H1 (cell line): Measurements from ENCODE around the gene FSIP1. TPM values are rescaled to one million over a fixed set of nuclear protein-coding genes. Genes with fewer than 3 reads are reported as not detected.

ENCODE experiments used
- CTCF ChIA-PET: fragments of 300-600 bp; sonication (Branson Sonifier 250); formaldehyde crosslinking; loops from one replicate; lab custom pipeline; 2021; ENCODE audit not compliant: partially characterized antibody; lab: Charles Lee
- POLR2A ChIA-PET: fragments of 300-600 bp; sonication (Branson Sonifier 250); formaldehyde crosslinking; loops from one replicate; lab custom pipeline; 2021; ENCODE audit warnings: inconsistent platforms; ENCODE audit not compliant: partially characterized antibody; lab: Charles Lee
- DNase-seq, 2 experiments: peaks; one replicate each; pipeline versions ENCODE4 v3.0.0 to v3.0.0-alpha.2; 2010 to 2022; ENCODE audit warnings: low spot score in 2 of 2, low read depth in 1 of 2, mixed read lengths in 1 of 2
- FAIRE-seq: peaks from 2 replicates; lab custom pipeline; 2011; peaks lifted over from hg19 to GRCh38; lab: Jason Lieb, UNC
- H2AFZ ChIP-seq: 2 replicates; pipeline ENCODE4 v1.8.1; 2012; ENCODE audit warnings: low read length, inconsistent platforms
- H2AK5ac ChIP-seq: 2 replicates; pipeline ENCODE4 v1.6.1; 2013; ENCODE audit warnings: low read depth, low read length
- H2BK120ac ChIP-seq: replicated peaks from 2 replicates; pipeline ENCODE3; 2013; ENCODE audit warnings: low read depth, low read length, inconsistent platforms
- H2BK12ac ChIP-seq: 2 replicates; pipeline ENCODE4 v1.6.1; 2013; ENCODE audit warnings: low read depth, low read length
- H2BK15ac ChIP-seq: 2 replicates; pipeline ENCODE4 v1.6.1; 2013; ENCODE audit warnings: low read length
- H2BK20ac ChIP-seq: 2 replicates; pipeline ENCODE4 v1.6.1; 2013; ENCODE audit warnings: low read length
- H2BK5ac ChIP-seq: 2 replicates; pipeline ENCODE4 v1.6.1; 2013; ENCODE audit warnings: low read depth, low read length
- H3K14ac ChIP-seq: 2 replicates; pipeline ENCODE4 v1.6.1; 2013; ENCODE audit warnings: inconsistent platforms; ENCODE audit not compliant: insufficient read length
- H3K18ac ChIP-seq: 2 replicates; pipeline ENCODE4 v1.6.1; 2013; ENCODE audit warnings: low read length; ENCODE audit errors: extremely low read depth
- H3K23ac ChIP-seq: 2 replicates; pipeline ENCODE4 v1.6.1; 2013; ENCODE audit warnings: inconsistent platforms; ENCODE audit not compliant: insufficient read length
- H3K23me2 ChIP-seq: 2 replicates; pipeline ENCODE4 v1.6.1; 2013; ENCODE audit warnings: low read depth, low read length
- H3K27ac ChIP-seq: 2 replicates; pipeline ENCODE4 v1.6.1; 2011; ENCODE audit warnings: low read depth, low read length, inconsistent platforms
- H3K27me3 ChIP-seq, 4 experiments: replicated peaks in 1 of 4; 1 replicate in 1 of 4; 2 replicates in 3 of 4; pipeline versions ENCODE4 v1.6.1 to v1.8.1; 2011 to 2013; ENCODE audit warnings: low read length in 3 of 4, mild to moderate bottlenecking in 3 of 4, inconsistent platforms in 2 of 4, mixed read lengths in 2 of 4, moderate library complexity in 1 of 4; ENCODE audit not compliant: control insufficient read depth in 3 of 4, insufficient read depth in 3 of 4; ENCODE audit errors: extremely low read depth in 1 of 4
- H3K36me3 ChIP-seq, 4 experiments: 2 replicates each; pipeline versions ENCODE4 v1.6.1 to v1.8.1; 2011 to 2013; ENCODE audit warnings: mild to moderate bottlenecking in 4 of 4, low read length in 3 of 4, moderate library complexity in 2 of 4, control low read depth in 1 of 4, inconsistent platforms in 1 of 4; ENCODE audit not compliant: insufficient read depth in 4 of 4, control insufficient read depth in 2 of 4
- H3K4ac ChIP-seq: replicated peaks from 2 replicates; pipeline ENCODE3; 2013; ENCODE audit warnings: low read length, low read depth, mixed read lengths, inconsistent platforms; ENCODE audit not compliant: insufficient read length
- H3K4me1 ChIP-seq, 4 experiments: replicated peaks in 1 of 4; 1 replicate in 1 of 4; 2 replicates in 3 of 4; pipeline versions ENCODE4 v1.6.1 to v1.8.1; 2011 to 2013; ENCODE audit warnings: low read length in 3 of 4, inconsistent platforms in 2 of 4, mixed read lengths in 1 of 4; ENCODE audit not compliant: insufficient read depth in 4 of 4, control insufficient read depth in 3 of 4
- H3K4me2 ChIP-seq, 2 experiments: 2 replicates each; pipeline versions ENCODE4 v1.6.1 to v1.8.1; 2011 to 2013; ENCODE audit warnings: low read depth in 2 of 2, low read length in 2 of 2, control low read depth in 1 of 2, inconsistent platforms in 1 of 2, mild to moderate bottlenecking in 1 of 2; ENCODE audit not compliant: insufficient read depth in 1 of 2
- H3K4me3 ChIP-seq, 4 experiments: fragments of 200-600, 300-600 bp in 1 of 4; sonication (generic), shearing (Covaris generic), sonication (Bioruptor Twin) in 1 of 4; 2 replicates each; pipeline versions ENCODE4 v1.5.1 to v1.8.1; 2011 to 2016; ENCODE audit warnings: low read length in 4 of 4, low read depth in 3 of 4, control low read depth in 2 of 4, inconsistent platforms in 2 of 4, mild to moderate bottlenecking in 2 of 4, mixed read lengths in 1 of 4, moderate library complexity in 1 of 4; ENCODE audit not compliant: insufficient read depth in 2 of 4; ENCODE audit errors: extremely low read depth in 1 of 4
- H3K56ac ChIP-seq: replicated peaks from 2 replicates; pipeline ENCODE3; 2013; ENCODE audit warnings: low read depth, mild to moderate bottlenecking, mixed read lengths, low read length, inconsistent platforms; ENCODE audit not compliant: insufficient read length
- H3K79me1 ChIP-seq: 2 replicates; pipeline ENCODE4 v1.6.1; 2013; ENCODE audit warnings: low read depth, low read length, control low read depth
- H3K79me2 ChIP-seq, 2 experiments: 2 replicates each; pipeline versions ENCODE4 v1.6.1 to v1.8.1; 2012 to 2013; ENCODE audit warnings: low read length in 2 of 2, mild to moderate bottlenecking in 2 of 2, inconsistent platforms in 1 of 2; ENCODE audit not compliant: insufficient read depth in 2 of 2, control insufficient read depth in 1 of 2
- H3K9ac ChIP-seq, 4 experiments: replicated peaks in 1 of 4; 1 replicate in 1 of 4; 2 replicates in 3 of 4; pipeline versions ENCODE4 v1.6.1 to v1.8.1; 2011 to 2013; ENCODE audit warnings: low read depth in 3 of 4, low read length in 3 of 4, control low read depth in 2 of 4, mild to moderate bottlenecking in 2 of 4, moderate library complexity in 2 of 4, inconsistent platforms in 1 of 4; ENCODE audit errors: extremely low read depth in 1 of 4
- H3K9me3 ChIP-seq, 2 experiments: 2 replicates each; pipeline versions ENCODE4 v1.6.1 to v1.8.1; 2012 to 2013; ENCODE audit warnings: mild to moderate bottlenecking in 2 of 2, moderate library complexity in 2 of 2, control low read depth in 1 of 2, inconsistent platforms in 1 of 2, low read depth in 1 of 2, low read length in 1 of 2, mixed read lengths in 1 of 2; ENCODE audit not compliant: insufficient read depth in 2 of 2
- H4K20me1 ChIP-seq, 2 experiments: replicated peaks in 1 of 2; 2 replicates each; pipeline versions ENCODE3 to v1.8.1; 2011 to 2013; ENCODE audit warnings: inconsistent platforms in 2 of 2, low read length in 2 of 2, mild to moderate bottlenecking in 1 of 2; ENCODE audit not compliant: insufficient read depth in 2 of 2, control insufficient read depth in 1 of 2
- H4K5ac ChIP-seq: 2 replicates; pipeline ENCODE4 v1.6.1; 2013; ENCODE audit warnings: low read length, low read depth, mixed read lengths, inconsistent platforms; ENCODE audit not compliant: insufficient read length
- H4K8ac ChIP-seq: 2 replicates; pipeline ENCODE4 v1.8.0; 2013; ENCODE audit warnings: mild to moderate bottlenecking, moderate library complexity, low read length, inconsistent platforms; ENCODE audit not compliant: insufficient read depth; ENCODE audit errors: extremely low read depth
- H4K91ac ChIP-seq: replicated peaks from 2 replicates; pipeline ENCODE3; 2013; ENCODE audit warnings: low read length, mixed read lengths, inconsistent platforms; ENCODE audit not compliant: insufficient read length
- CHD2 ChIP-seq: IDR thresholded peaks from 2 replicates; pipeline ENCODE4 v1.6.1; 2012; ENCODE audit warnings: low read length, improper control_type of control experiment
- SIX5 ChIP-seq: IDR thresholded peaks from 2 replicates; pipeline ENCODE4 v1.6.1; 2011; ENCODE audit warnings: mild to moderate bottlenecking, low read depth, low read length
- SRF ChIP-seq: IDR thresholded peaks from 2 replicates; pipeline ENCODE4 v1.6.1; 2011; ENCODE audit warnings: mild to moderate bottlenecking, low read depth, low read length, moderate library complexity
- WGBS, 2 experiments: shearing (Covaris generic) in 1 of 2; methylation state at CpG; one replicate each; pipeline versions ENCODE4 v1.1.6 to v1.1.7; 2013 to 2015; ENCODE audit warnings: low lambda C conversion rate in 2 of 2, mixed read lengths in 2 of 2, inconsistent platforms in 1 of 2, low coverage in 1 of 2, missing lambda C conversion rate in 1 of 2; ENCODE audit not compliant: insufficient replicate concordance in 2 of 2, insufficient coverage in 1 of 2, insufficient read length in 1 of 2; ENCODE audit errors: extremely low coverage in 1 of 2, missing lambda C conversion rate in 1 of 2; 5-methylcytosine and 5-hydroxymethylcytosine counted together
- polyA plus RNA-seq, 7 experiments: library from polyadenylated mRNA; depleted of rRNA in 3 of 7; stranded (reverse) in 5 of 7; unstranded in 2 of 7; fragments of >200 nt in 5 of 7; fragments of 200-250 nt in 2 of 7; gene quantifications; 1 replicate in 5 of 7; 2 replicates in 1 of 7; 4 replicates in 1 of 7; pipeline versions ENCODE4 v1.2.1 to v1.2.3, GENCODE V29; 2011 to 2013; ENCODE audit warnings: missing spikeins in 2 of 7, mixed read lengths in 2 of 7
- total RNA-seq: library from RNA; stranded (reverse); fragmentation: NEBNext Ultra II Directional; extraction: Animal tissue kit (Norgen Biotek cat#: 25700); gene quantifications from 2 replicates; pipeline ENCODE4 v1.2.1, GENCODE V29; 2021

Gene FSIP1
- total and polyA plus RNA-seq, 2 of the 8 experiments (the other 6 are each of a cell fraction or from before 2014, with no cell fraction given), result 0.18 to 1.3 TPM

DNA sequence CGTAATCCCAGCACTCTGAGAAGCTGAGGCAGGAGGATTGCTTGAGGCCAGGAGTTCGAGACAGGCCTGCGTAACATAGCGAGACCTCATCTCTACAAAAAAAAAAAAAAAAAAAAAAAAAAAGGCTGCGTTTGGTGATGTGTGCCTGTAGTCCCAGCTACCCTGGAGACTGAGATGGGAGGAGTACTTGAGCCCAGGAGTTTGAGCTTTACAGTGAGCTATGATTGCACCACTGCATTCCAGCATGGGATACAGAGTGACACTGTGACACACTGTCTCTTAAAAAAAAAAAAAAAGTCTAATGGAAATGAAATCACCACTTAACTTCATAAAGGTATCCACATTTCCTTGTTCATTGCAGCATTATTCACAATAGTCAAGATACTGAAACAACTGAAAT lies 136.2 kb downstream of the FSIP1 start:
- H2BK120ac ChIP-seq, result no peak overlapping the region
- no peak overlapping the region for H4K8ac ChIP-seq
- ChIA-PET POLR2A (interaction anchor here (0.8 to 1.6 kb wide), 3 partner anchors 11 to 66 kb away, joined by 3 to 9 read pairs (median 4); partner anchors contain the start of gene THBS1), CTCF (interaction anchor here (1.0 to 2.7 kb wide), 3 partner anchors 8 to 111 kb away, joined by 3 to 12 read pairs (median 3); no protein-coding TSS in a partner anchor)
- FAIRE-seq (no peak), DNase-seq (no peak)
- no peak overlapping the region for H2BK20ac ChIP-seq
- no peak overlapping the region for H4K5ac ChIP-seq
- no peak overlapping the region for H3K56ac ChIP-seq
- H3K4ac ChIP-seq, result no peak overlapping the region
- no peaks in the 10 kb centered on the region for H3K36me3 ChIP-seq
- no peak overlapping the region for H3K4me2 ChIP-seq
- no peaks in the 10 kb centered on the region for H4K20me1 ChIP-seq
- no peaks in the 10 kb centered on the region for H3K9me3 ChIP-seq
- H3K14ac ChIP-seq, result no peak overlapping the region
- H2BK5ac ChIP-seq, result no peak overlapping the region
- no peak overlapping the region for H3K27ac ChIP-seq
- 83% methylated on average over 2 of the region's 5 CpGs; no CpG with 5 or more reads in 1 of the 2 experiments for WGBS, 2 experiments
- H3K79me1 ChIP-seq, result no peaks in the 10 kb centered on the region
- no peaks in the 10 kb centered on the region for H3K23me2 ChIP-seq
- H3K23ac ChIP-seq, result no peak overlapping the region
- H3K4me3 ChIP-seq, result no peak overlapping the region
- H3K79me2 ChIP-seq, result no peaks in the 10 kb centered on the region
- no peaks in the 10 kb centered on the region for H3K27me3 ChIP-seq
- no peak overlapping the region for H3K9ac ChIP-seq
- no peak overlapping the region for H3K18ac ChIP-seq
- no peak overlapping the region for H2BK12ac ChIP-seq
- H2AK5ac ChIP-seq, result no peak overlapping the region
- no peak overlapping the region for H4K91ac ChIP-seq
- no peak overlapping the region for H2BK15ac ChIP-seq
- H2AFZ ChIP-seq, result no peak overlapping the region
- peaks cover 0 to 7% (median 3%) of the 10 kb centered on the region in 4 experiments; a peak in 4 of 7 replicates for H3K4me1 ChIP-seq
- no peak for TF ChIP-seq SIX5
- TF ChIP-seq SRF, result no peak
- TF ChIP-seq CHD2, result no peak
